MM.1S (cell line): ENCODE results near the gene ITGB8.
A peak's percentile ranks its signal among the peaks of the same experiment; 100 is the strongest.

Experiments
- DNase-seq: peaks from one replicate; pipeline ENCODE4 v3.0.0-alpha.2; 2015
- H2AFZ ChIP-seq: fragments of 300-600 bp; sonication (generic); 2 replicates; pipeline ENCODE4 v1.6.0; 2016; ENCODE audit warnings: antibody characterized with exemption, low read length
- H3F3A ChIP-seq: fragments of 300-600 bp; sonication (generic); 2 replicates; pipeline ENCODE4 v1.6.1; 2016; ENCODE audit warnings: mild to moderate bottlenecking, antibody characterized with exemption, low read length, moderate library complexity, mixed read lengths; ENCODE audit not compliant: insufficient read depth
- H3K27ac ChIP-seq: fragments of 300-600 bp; sonication (generic); 2 replicates; pipeline ENCODE4 v1.5.1; 2016; ENCODE audit warnings: mild to moderate bottlenecking, low read length
- H3K27me3 ChIP-seq: fragments of 300-600 bp; sonication (generic); replicated peaks from 2 replicates; pipeline ENCODE4 v1.6.0; 2016; ENCODE audit warnings: low read length; ENCODE audit not compliant: insufficient read depth
- H3K36me3 ChIP-seq: fragments of 300-600 bp; sonication (generic); replicated peaks from 2 replicates; pipeline ENCODE4 v1.6.1; 2016; ENCODE audit warnings: mild to moderate bottlenecking, low read length, mixed read lengths; ENCODE audit not compliant: insufficient read depth
- H3K4me1 ChIP-seq: fragments of 300-600 bp; sonication (generic); 2 replicates; pipeline ENCODE4 v1.6.1; 2016; ENCODE audit warnings: low read length, mixed read lengths
- H3K4me2 ChIP-seq: fragments of 300-600 bp; sonication (generic); 2 replicates; pipeline ENCODE4 v1.6.0; 2016; ENCODE audit warnings: low read depth, low read length
- H3K4me3 ChIP-seq: fragments of 300-600 bp; sonication (generic); 2 replicates; pipeline ENCODE4 v1.5.1; 2016; ENCODE audit warnings: low read length, mixed read lengths
- H3K79me2 ChIP-seq: fragments of 300-600 bp; sonication (generic); 2 replicates; pipeline ENCODE4 v1.6.1; 2016; ENCODE audit warnings: mixed run types, low read length, mixed read lengths
- H3K9ac ChIP-seq: fragments of 300-600 bp; sonication (generic); 2 replicates; pipeline ENCODE4 v1.6.1; 2016; ENCODE audit warnings: low read length, mixed read lengths
- H3K9me2 ChIP-seq: fragments of 300-600 bp; sonication (generic); replicated peaks from 2 replicates; pipeline ENCODE4 v1.6.1; 2016; ENCODE audit warnings: mild to moderate bottlenecking, low read length, mixed read lengths; ENCODE audit not compliant: insufficient read depth
- H3K9me3 ChIP-seq: fragments of 300-600 bp; sonication (generic); replicated peaks from 2 replicates; pipeline ENCODE4 v1.6.1; 2016; ENCODE audit warnings: mild to moderate bottlenecking, low read length, mixed read lengths; ENCODE audit not compliant: insufficient read depth
- H4K20me1 ChIP-seq: fragments of 300-600 bp; sonication (generic); 2 replicates; pipeline ENCODE4 v1.6.1; 2016; ENCODE audit warnings: mild to moderate bottlenecking, low read length, moderate library complexity, mixed read lengths; ENCODE audit not compliant: insufficient read depth
- EZH2 ChIP-seq: fragments of 300-600 bp; sonication (generic); optimal IDR thresholded peaks from 2 replicates; pipeline ENCODE3; 2017; ENCODE audit warnings: low read depth, mild to moderate bottlenecking, antibody characterized with exemption, low read length, mixed read lengths
- EZH2phosphoT487 ChIP-seq: fragments of 300-600 bp; sonication (generic); IDR thresholded peaks from 2 replicates; pipeline ENCODE4 v1.6.1; 2018; ENCODE audit warnings: antibody characterized with exemption, low read length
- TF ChIP-seq, protein P1 (sequence below): fragments of 300-600 bp; sonication (generic); IDR thresholded peaks from 2 replicates; pipeline ENCODE4 v1.5.1; 2016; ENCODE audit warnings: antibody characterized with exemption, low read length, mixed read lengths

Gene ITGB8

DNA sequence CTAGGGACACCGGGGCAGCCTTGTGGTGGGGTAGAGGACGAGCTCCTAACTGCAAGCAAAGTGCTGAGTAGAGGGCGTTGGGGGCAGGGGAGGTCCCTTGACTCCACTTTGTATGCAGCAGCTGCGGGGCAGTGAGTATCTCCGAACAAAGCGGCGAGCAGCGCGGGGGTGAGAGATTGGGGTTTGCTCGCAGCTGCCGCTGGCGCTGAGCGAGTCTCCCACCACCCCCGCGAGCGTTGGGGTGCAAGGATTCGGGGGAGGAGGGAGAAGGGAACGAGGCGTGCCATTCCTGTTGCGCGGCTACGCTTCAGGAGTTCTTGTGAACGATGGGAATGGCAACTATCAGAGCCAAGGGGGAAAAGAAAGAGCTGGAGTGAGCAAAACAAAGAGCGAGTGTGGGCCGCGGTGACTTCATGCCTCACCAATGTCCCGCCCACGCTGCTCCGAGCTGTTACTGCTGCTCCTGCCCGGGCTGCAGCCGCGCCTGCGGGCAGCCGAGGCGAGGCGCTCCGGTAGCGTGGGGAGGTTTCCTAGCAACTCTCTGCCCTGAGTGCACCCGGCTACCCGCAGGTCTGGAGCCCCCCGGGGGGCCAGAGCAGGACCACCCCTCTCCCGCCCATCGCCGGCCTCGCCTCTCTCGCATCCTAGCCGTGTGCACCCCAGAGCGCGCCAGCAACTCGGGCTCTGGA is at the start of gene ITGB8:
Gene ITGB8, plus strand, starts transcription at position 662 of the 689 bp plus-strand sequence. CDS start 907 bp downstream, outside the sequence.
- no peaks in the 10 kb centered on the region for H3K36me3 ChIP-seq
- H3K27ac ChIP-seq: peak within 1 kb of the TSS; percentile 90
- TF ChIP-seq EZH2phosphoT487 (no peak), EZH2 (no peak)
- TF ChIP-seq, protein P1, sequence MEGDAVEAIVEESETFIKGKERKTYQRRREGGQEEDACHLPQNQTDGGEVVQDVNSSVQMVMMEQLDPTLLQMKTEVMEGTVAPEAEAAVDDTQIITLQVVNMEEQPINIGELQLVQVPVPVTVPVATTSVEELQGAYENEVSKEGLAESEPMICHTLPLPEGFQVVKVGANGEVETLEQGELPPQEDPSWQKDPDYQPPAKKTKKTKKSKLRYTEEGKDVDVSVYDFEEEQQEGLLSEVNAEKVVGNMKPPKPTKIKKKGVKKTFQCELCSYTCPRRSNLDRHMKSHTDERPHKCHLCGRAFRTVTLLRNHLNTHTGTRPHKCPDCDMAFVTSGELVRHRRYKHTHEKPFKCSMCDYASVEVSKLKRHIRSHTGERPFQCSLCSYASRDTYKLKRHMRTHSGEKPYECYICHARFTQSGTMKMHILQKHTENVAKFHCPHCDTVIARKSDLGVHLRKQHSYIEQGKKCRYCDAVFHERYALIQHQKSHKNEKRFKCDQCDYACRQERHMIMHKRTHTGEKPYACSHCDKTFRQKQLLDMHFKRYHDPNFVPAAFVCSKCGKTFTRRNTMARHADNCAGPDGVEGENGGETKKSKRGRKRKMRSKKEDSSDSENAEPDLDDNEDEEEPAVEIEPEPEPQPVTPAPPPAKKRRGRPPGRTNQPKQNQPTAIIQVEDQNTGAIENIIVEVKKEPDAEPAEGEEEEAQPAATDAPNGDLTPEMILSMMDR: no peak
- H3K4me3 ChIP-seq: peak within 1 kb of the TSS; percentile 81
- no peaks in the 10 kb centered on the region for H3K9me2 ChIP-seq
- no peaks in the 10 kb centered on the region for H3K9me3 ChIP-seq
- peaks cover 25% of the 10 kb centered on the region for H3F3A ChIP-seq
- no peaks in the 10 kb centered on the region for H4K20me1 ChIP-seq
- peak within 1 kb of the TSS; percentile 73 for H3K4me2 ChIP-seq
- peak within 1 kb of the TSS; percentile 83 for H3K9ac ChIP-seq
- peaks cover 29% of the 10 kb centered on the region for H3K4me1 ChIP-seq
- H2AFZ ChIP-seq: peak within 1 kb of the TSS; percentile 71
- peak; percentile 76 for DNase-seq
- H3K79me2 ChIP-seq: peaks cover 29% of the 10 kb centered on the region
- H3K27me3 ChIP-seq: no peaks in the 10 kb centered on the region

DNA sequence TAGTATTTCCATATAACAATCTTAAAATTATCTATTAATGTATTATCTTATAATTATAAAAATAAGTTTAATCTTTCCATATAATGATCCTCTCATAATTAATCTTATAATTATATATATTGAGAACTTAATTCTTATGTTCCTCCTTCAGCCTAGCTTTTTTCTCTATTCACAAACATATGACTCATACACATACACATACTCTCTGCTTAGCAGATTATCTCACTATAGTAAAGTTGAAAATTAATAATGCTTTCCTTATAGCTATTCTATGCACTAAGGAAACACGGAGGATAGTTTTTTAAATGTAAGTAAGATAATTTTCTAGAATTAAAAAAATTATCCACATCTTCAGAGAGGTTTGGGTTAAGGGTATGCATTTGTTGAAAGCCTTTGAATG is 47.7 kb upstream of the ITGB8 start:
- Histone ChIP-seq H3K27ac (peak overlapping the region; percentile 71), H4K20me1 (no peaks in the 10 kb centered on the region), H3K27me3 (no peaks in the 10 kb centered on the region), H3K79me2 (no peaks in the 10 kb centered on the region), H3K4me3 (no peak overlapping the region; the same call in 1 of the 2 replicates), H3K36me3 (no peaks in the 10 kb centered on the region), H3K9me3 (no peaks in the 10 kb centered on the region), H3K4me1 (peaks cover 41% of the 10 kb centered on the region), H3F3A (peaks cover 17% of the 10 kb centered on the region), H3K4me2 (peak overlapping the region; percentile 73), H3K9me2 (no peaks in the 10 kb centered on the region), H2AFZ (peak overlapping the region; percentile 32; the same call in 1 of the 2 replicates), H3K9ac (no peak overlapping the region)
- TF ChIP-seq EZH2phosphoT487 (no peak), EZH2 (no peak)
- TF ChIP-seq, protein P1: no peak
- no peak for DNase-seq

DNA sequence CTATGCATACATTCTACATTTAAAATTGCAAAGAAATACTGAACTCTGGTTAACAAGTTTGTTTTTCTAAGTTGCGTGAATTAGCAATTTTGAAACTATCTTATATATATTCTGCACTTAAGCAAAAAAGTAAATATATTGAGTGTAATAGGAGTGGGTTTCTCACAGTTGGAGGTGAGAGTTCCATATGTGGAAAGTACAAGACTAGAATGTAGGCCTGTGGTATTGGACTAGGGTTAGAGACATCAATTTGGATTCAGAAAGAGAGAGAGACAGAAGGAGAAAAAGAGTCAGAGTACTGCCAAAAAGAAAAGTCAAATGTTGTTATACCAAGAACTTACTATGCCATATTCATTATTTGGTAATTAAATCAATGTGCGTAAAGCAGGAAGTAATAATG is 47.3 kb upstream of the ITGB8 start:
- no peak for DNase-seq
- Histone ChIP-seq H3K9ac (peak overlapping the region; percentile 42; the same call in 1 of the 2 replicates), H4K20me1 (no peaks in the 10 kb centered on the region), H3K36me3 (no peaks in the 10 kb centered on the region), H3K4me1 (peaks cover 41% of the 10 kb centered on the region), H3K9me2 (no peaks in the 10 kb centered on the region), H3K27ac (peak overlapping the region; percentile 71), H3K27me3 (no peaks in the 10 kb centered on the region), H3K9me3 (no peaks in the 10 kb centered on the region), H3K4me2 (peak overlapping the region; percentile 73), H3F3A (peaks cover 17% of the 10 kb centered on the region), H3K79me2 (no peaks in the 10 kb centered on the region), H3K4me3 (peak overlapping the region; percentile 39), H2AFZ (peak overlapping the region; percentile 32; the same call in 1 of the 2 replicates)
- TF ChIP-seq EZH2 (no peak), EZH2phosphoT487 (no peak)
- TF ChIP-seq, protein P1: no peak
